HG02943 (cell line): ENCODE results near the gene ZBTB46.

Source experiments
- ATAC-seq: cut with Tn5 transposase; IDR thresholded peaks from one replicate; pipeline ENCODE4 v1.9.1; 2021; ENCODE audit warnings: mild to moderate bottlenecking, low read depth, moderate library complexity; ENCODE audit not compliant: unreplicated experiment

ZBTB46 gene

GRCh38 chr20:63771046-63771707 is 59.9 kb downstream of the ZBTB46 start:
- no peak for ATAC-seq

- no peak for ATAC-seq
Measured at GRCh38 chr20:63769891-63770474, 61.1 kb downstream of the ZBTB46 start.

- ATAC-seq, result no peak
Measured at GRCh38 chr20:63768591-63769515, 62.2 kb downstream of the ZBTB46 start.

- no peak for ATAC-seq
Measured at GRCh38 chr20:63767886-63768285, 63.2 kb downstream of the ZBTB46 start.

GRCh38 chr20:63767456-63767855 is 63.6 kb downstream of the ZBTB46 start:
- no peak for ATAC-seq

- ATAC-seq, result no peak
Measured at GRCh38 chr20:63766695-63767426, 64.2 kb downstream of the ZBTB46 start.

GRCh38 chr20:63765902-63766301 is 65.2 kb downstream of the ZBTB46 start:
- no peak for ATAC-seq

- no peak for ATAC-seq
Measured at GRCh38 chr20:63765082-63765873, 65.8 kb downstream of the ZBTB46 start.

- no peak for ATAC-seq
Measured at GRCh38 chr20:63759377-63759901, 71.6 kb downstream of the ZBTB46 start.

- ATAC-seq, result no peak
Measured at GRCh38 chr20:63758152-63758551, 72.9 kb downstream of the ZBTB46 start.

- ATAC-seq, result no peak
Measured at GRCh38 chr20:63756648-63756991, 74.4 kb downstream of the ZBTB46 start.

- ATAC-seq, result no peak
Measured at GRCh38 chr20:63755933-63756647, 75.0 kb downstream of the ZBTB46 start.

GRCh38 chr20:63754008-63754407 is 77.1 kb downstream of the ZBTB46 start:
- no peak for ATAC-seq

- ATAC-seq, result no peak
Measured at GRCh38 chr20:63753381-63753780, 77.7 kb downstream of the ZBTB46 start.

- ATAC-seq, result no peak
Measured at GRCh38 chr20:63752411-63753101, 78.5 kb downstream of the ZBTB46 start.

GRCh38 chr20:63751471-63752271 is 79.4 kb downstream of the ZBTB46 start:
- ATAC-seq, result no peak

- no peak for ATAC-seq
Measured at GRCh38 chr20:63750807-63751470, 80.1 kb downstream of the ZBTB46 start.
